ENCODE data around the gene NET1.

DNA sequence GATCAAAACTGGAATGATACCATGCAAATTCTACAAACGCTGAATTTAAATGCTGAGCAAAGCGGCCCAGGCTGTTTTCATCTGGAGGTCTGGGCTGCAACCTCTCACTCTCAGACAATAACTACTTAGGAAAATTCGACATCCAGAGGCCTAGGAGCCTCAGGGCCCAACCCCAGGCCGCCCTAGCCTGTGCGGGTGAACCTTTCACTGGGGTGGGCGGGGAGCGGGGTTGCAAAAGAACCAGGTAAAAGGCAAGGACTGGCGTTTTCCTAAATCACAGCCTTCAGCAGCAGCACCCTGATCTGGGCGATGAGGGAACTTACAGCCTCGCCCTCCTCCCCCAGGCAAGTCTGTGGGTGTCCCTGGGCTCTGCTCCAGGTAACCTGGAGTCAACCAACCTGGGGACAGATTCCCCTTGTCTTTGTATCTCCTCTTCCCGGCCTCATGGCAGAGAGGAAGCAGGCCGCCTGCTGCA lies 53.7 kb downstream of the NET1 start:
- TF ChIP-seq POLR2A (IDR thresholded peaks at IDR 0.05; ENCODE audit: low read length) (no peak), GATA1 (IDR thresholded peaks at IDR 0.05; ENCODE audit: low read depth, low read length) (no peak)
